Cardiac fibroblast (primary cell): ENCODE results near the gene SP3.

Experiments
- DNase-seq, 2 donors: peaks; one replicate each; pipeline versions ENCODE4 v3.0.0 to v3.0.0-alpha.2; 2010; ENCODE audit warnings: low read depth in 2 of 2
- H3K4me3 ChIP-seq, 2 donors: replicated peaks in 1 of 2; 1 replicate in 1 of 2; 2 replicates in 1 of 2; pipeline ENCODE4 v1.5.1; 2011; ENCODE audit warnings: low read depth in 2 of 2, low read length in 2 of 2, mild to moderate bottlenecking in 2 of 2, moderate library complexity in 1 of 2
- CTCF ChIP-seq: IDR thresholded peaks from one replicate; pipeline ENCODE4 v1.5.1; 2011; ENCODE audit warnings: low read depth, mild to moderate bottlenecking, low read length, inconsistent platforms

SP3 gene

GRCh38 chr2:173965372-173966025, at the start of gene SP3:
TSS of gene SP3 (minus strand) at chr2:173965373. CDS start at chr2:173965171, 202 bp downstream.
- peak; percentile 98 to 99 for DNase-seq
- H3K4me3 ChIP-seq: peak within 1 kb of the TSS; percentile 70 to 71
- no peak for TF ChIP-seq CTCF

GRCh38 chr2:174014699-174015070, 49.5 kb upstream of the SP3 start:
- TF ChIP-seq CTCF: no peak
- no peak overlapping the region for H3K4me3 ChIP-seq
- DNase-seq: no peak

GRCh38 chr2:174014011-174014698, 49.0 kb upstream of the SP3 start:
- DNase-seq: peak; percentile 43 to 58
- no peak overlapping the region for H3K4me3 ChIP-seq
- no peak for TF ChIP-seq CTCF

- H3K4me3 ChIP-seq: peak overlapping the region; percentile 31 to 38
- peak; percentile 33 to 80 for DNase-seq
Measured at GRCh38 chr2:174013315-174013751, 48.2 kb upstream of the SP3 start.

GRCh38 chr2:174012347-174013314, 47.5 kb upstream of the SP3 start:
- TF ChIP-seq CTCF: no peak
- DNase-seq: peak; percentile 63 to 86
- H3K4me3 ChIP-seq: peak overlapping the region; percentile 31 to 38

More at GRCh38 chr2:174013315-174013751, 48.2 kb upstream of the SP3 start:
- no peak for TF ChIP-seq CTCF

- TF ChIP-seq CTCF: no peak
- no peak for DNase-seq
- H3K4me3 ChIP-seq: no peak overlapping the region
Measured at GRCh38 chr2:174011796-174012195, 46.6 kb upstream of the SP3 start.
